ENCODE data around the gene SULT6B1.
"Not testable (repeated sequence)": the region's sequence is repeated elsewhere in the genome, so short reads cannot be mapped to it uniquely, and the experiment has no call there.

SULT6B1 gene

DNA sequence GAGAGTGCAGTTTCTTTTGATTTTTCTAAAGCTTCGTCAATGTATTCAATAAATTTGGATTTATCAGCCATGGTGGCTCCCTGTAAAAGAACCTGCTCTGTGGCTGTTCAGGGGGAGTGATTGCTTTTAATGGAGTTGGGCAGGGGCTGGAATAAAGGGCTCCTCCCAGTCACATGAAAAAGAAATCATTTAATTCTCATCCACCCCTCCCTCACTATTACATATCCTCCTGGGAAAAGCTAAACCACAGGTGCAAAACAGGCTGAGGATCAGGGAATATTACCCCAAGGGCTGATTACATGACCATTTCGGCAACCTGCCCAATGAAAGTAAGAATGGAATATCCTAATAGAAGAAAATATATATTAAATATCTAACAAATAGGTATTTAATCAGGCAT, at the start of gene SULT6B1:
Gene SULT6B1 (minus strand): TSS at position 101 of the 400 bp plus-strand sequence. CDS start 30 bp downstream, at position 71.
- H3K4me3 ChIP-seq (ENCODE audit: low read length), result no peak within 1 kb of the TSS
- no peak for DNase-seq (ENCODE audit: low read depth)
- TF ChIP-seq, protein P1, sequence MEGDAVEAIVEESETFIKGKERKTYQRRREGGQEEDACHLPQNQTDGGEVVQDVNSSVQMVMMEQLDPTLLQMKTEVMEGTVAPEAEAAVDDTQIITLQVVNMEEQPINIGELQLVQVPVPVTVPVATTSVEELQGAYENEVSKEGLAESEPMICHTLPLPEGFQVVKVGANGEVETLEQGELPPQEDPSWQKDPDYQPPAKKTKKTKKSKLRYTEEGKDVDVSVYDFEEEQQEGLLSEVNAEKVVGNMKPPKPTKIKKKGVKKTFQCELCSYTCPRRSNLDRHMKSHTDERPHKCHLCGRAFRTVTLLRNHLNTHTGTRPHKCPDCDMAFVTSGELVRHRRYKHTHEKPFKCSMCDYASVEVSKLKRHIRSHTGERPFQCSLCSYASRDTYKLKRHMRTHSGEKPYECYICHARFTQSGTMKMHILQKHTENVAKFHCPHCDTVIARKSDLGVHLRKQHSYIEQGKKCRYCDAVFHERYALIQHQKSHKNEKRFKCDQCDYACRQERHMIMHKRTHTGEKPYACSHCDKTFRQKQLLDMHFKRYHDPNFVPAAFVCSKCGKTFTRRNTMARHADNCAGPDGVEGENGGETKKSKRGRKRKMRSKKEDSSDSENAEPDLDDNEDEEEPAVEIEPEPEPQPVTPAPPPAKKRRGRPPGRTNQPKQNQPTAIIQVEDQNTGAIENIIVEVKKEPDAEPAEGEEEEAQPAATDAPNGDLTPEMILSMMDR (IDR thresholded peaks at IDR 0.05; ENCODE audit: insufficient read depth, low read depth, low read length, missing control alignments), result no peak

- TF ChIP-seq, protein P1 (IDR thresholded peaks at IDR 0.05; ENCODE audit: insufficient read depth, low read depth, low read length, missing control alignments), result no peak
- H3K4me3 ChIP-seq (ENCODE audit: low read length), result peak overlapping the region; percentile 99
- peak; percentile 44 for DNase-seq (ENCODE audit: low read depth)
These were observed 43.9 kb upstream of the SULT6B1 start for GRCh38 chr2:37232131-37232933.

DNA sequence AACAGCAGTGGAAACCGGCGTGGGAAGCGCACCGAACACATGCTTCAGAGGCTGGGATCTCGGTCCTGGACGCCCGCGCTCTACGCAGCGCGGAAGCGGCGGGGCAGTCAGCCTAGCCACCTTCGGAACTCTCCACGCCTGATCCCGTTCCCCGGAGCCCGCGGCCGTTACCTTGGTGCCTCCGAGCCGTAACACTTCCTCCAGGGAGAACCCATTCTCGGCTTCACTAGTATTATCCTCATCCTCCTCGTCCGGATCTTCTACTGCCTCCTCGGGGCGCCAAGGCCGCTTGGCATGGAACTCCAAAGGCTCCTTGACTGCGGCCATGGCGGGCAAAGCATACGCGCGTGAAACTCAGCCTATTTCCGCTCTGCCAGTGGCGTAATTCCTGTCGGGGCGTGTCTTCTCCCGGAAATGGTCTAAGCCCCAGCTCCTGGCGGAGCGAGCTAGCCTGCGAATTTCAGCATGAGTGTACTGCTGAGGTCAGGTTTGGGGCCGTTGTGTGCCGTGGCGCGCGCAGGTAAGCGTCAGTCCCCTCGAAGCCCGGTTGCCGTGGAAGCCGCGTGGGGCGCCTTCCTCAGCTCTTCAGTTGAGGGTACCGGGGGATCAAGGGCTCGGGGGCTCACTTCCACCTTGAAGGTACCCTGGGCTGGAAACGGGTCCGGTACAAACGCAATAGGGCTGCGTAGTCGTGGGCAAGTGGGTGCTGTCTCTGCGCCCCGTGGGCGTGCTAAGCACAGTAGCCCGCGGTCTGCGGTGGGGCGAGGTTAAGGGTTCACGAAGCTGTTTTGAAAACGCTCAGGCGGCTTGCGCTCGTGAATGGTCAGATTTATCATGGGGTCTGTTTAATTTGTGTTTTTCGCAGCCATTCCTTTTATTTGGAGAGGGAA, 43.0 kb upstream of the SULT6B1 start, which contains the start of the genes CEBPZ and NDUFAF7:
Gene CEBPZ (minus strand): TSS at position 356 of the 890 bp plus-strand sequence. CDS start 29 bp downstream, at position 327.
Gene NDUFAF7 (plus strand): TSS at position 418 of the 890 bp plus-strand sequence. CDS start 48 bp downstream, at position 466.
- TF ChIP-seq, protein P1 (IDR thresholded peaks at IDR 0.05; ENCODE audit: insufficient read depth, low read depth, low read length, missing control alignments), result no peak
- peak; percentile 98 for DNase-seq (ENCODE audit: low read depth)
- H3K4me3 ChIP-seq (ENCODE audit: low read length), result peak within 1 kb of the TSS; percentile 99

DNA sequence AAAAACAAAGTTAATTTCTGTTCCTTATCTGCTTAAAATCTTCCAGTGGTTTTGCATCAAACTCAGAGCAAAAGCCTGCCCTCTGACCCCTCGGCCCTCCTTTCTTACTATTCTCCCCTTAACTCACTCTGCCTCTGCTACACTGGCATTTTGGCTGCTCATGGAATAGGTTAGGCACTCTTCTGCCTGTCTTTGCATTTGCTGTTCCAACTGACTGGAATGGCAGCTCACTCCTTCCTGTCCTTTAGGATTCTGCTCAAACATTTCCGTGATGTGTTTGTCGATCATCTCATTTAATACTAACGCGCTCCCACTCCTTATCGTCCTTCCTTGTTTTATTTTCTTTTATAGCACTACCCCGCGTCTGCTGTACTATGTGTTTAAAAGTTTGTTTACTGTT, 42.1 kb upstream of the SULT6B1 start:
- TF ChIP-seq, protein P1 (IDR thresholded peaks at IDR 0.05; ENCODE audit: insufficient read depth, low read depth, low read length, missing control alignments), result no peak
- peak; percentile 15 for DNase-seq (ENCODE audit: low read depth)
- H3K4me3 ChIP-seq (ENCODE audit: low read length), result peak overlapping the region; percentile 99

DNA sequence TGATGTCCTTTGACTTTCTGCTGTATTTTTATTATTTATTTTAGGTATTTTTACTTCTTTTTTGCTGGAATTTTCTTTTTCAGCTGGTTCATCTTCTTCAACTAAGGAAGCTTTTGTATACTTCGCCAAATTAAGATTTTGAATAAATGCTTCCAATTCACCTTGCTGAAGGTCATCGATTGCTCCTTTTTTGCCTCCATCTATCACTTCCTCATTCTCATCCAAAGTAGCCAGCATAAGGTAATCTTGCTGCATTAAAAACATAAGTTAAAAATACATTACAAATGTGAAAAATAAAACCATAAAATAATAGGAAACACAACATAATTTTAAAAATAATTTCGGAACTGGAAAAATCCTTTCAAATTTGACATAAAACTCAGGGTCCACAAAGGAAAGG, 40.3 kb upstream of the SULT6B1 start:
- DNase-seq (ENCODE audit: low read depth), result no peak
- H3K4me3 ChIP-seq (ENCODE audit: low read length), result no peak overlapping the region
- TF ChIP-seq, protein P1 (IDR thresholded peaks at IDR 0.05; ENCODE audit: insufficient read depth, low read depth, low read length, missing control alignments), result no peak

DNA sequence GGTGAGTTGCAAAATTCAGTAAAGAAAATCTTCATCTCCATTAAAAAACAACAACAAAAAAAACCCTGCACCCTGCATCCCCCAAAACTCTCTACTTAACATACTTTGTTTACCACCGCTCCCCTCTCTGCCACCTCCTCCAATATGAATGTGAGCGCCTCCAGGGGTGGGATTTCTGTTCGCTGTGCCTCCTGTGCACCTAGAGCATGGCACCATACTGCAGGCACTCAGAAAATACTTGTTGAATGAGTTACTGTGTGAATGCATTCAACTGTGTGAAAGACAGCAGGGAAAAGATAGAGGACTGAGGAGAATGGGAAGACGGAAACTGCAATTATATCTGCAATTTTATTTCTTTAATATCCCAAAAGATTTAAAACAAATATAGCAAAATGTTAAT, 38.4 kb upstream of the SULT6B1 start:
- DNase-seq (ENCODE audit: low read depth), result no peak
- no peak overlapping the region for H3K4me3 ChIP-seq (ENCODE audit: low read length)
- TF ChIP-seq, protein P1 (IDR thresholded peaks at IDR 0.05; ENCODE audit: insufficient read depth, low read depth, low read length, missing control alignments), result no peak

DNA sequence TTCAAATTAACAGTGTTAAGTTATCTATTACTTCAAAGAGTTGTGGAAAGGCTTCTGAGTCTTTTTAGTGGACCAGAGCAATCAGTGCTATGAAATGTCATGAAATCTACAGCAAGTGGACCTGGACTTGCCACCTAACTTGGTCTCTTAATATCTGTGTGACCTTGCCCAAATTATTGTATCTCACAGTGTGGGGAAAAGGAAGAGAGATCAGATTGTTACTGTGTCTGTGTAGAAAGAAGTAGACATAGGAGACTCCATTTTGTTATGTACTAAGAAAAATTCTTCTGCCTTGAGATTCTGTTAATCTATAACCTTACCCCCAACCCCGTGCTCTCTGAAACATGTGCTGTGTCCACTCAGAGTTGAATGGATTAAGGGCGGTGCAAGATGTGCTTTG, 36.7 kb upstream of the SULT6B1 start:
- not testable (repeated sequence) for H3K4me3 ChIP-seq (ENCODE audit: low read length)

More for the DNA sequence above, 36.7 kb upstream of the SULT6B1 start:
- not testable (repeated sequence) for DNase-seq (ENCODE audit: low read depth)
